Esophagus mucosa (tissue), 1 donor: Measurements from ENCODE around the gene SLC13A4. TPM values are rescaled to one million over a fixed set of nuclear protein-coding genes. Genes with fewer than 3 reads are reported as not detected.
"Not testable (repeated sequence)": the region's sequence is repeated elsewhere in the genome, so short reads cannot be mapped to it uniquely, and the experiment has no call there.

Experiments used
- ATAC-seq: fragments of 200-7000 bp; cut with Tn5 transposase; one replicate; pipeline ENCODE4 v1.9.1; 2020
- total RNA-seq: library from RNA; stranded (reverse); gene quantifications from one replicate; pipeline ENCODE4 v1.2.4, GENCODE V29; 2023
- donor health status: DM: yes; HTN: yes; CAD: no.

The SLC13A4 gene
- total RNA-seq: 3.0 TPM

GRCh38 chr7:135728136-135728669 is at the start of gene SLC13A4:
Gene SLC13A4 (minus strand): TSS chr7:135728186. CDS start chr7:135727496, 690 bp downstream.
- ATAC-seq: no peak

GRCh38 chr7:135775915-135776314 is 47.9 kb upstream of the SLC13A4 start:
- ATAC-seq: not testable (repeated sequence)

- no peak for ATAC-seq
Observed at GRCh38 chr7:135775230-135775629, 47.2 kb upstream of the SLC13A4 start.

- ATAC-seq: peak; percentile 98
Observed at GRCh38 chr7:135774284-135774683, 46.3 kb upstream of the SLC13A4 start.

GRCh38 chr7:135773464-135773863 is 45.5 kb upstream of the SLC13A4 start:
- ATAC-seq: no peak

- no peak for ATAC-seq
Observed at GRCh38 chr7:135772639-135773222, 44.7 kb upstream of the SLC13A4 start.

GRCh38 chr7:135771961-135772638 is 44.1 kb upstream of the SLC13A4 start:
- no peak for ATAC-seq

GRCh38 chr7:135771051-135771450 is 43.1 kb upstream of the SLC13A4 start:
- ATAC-seq: no peak

GRCh38 chr7:135770139-135770710 is 42.2 kb upstream of the SLC13A4 start:
- ATAC-seq: no peak

GRCh38 chr7:135769005-135769802 is 41.2 kb upstream of the SLC13A4 start:
- ATAC-seq: no peak

GRCh38 chr7:135768467-135768866 is 40.5 kb upstream of the SLC13A4 start:
- no peak for ATAC-seq

GRCh38 chr7:135768064-135768463 is 40.1 kb upstream of the SLC13A4 start:
- no peak for ATAC-seq

GRCh38 chr7:135763261-135763660 is 35.3 kb upstream of the SLC13A4 start:
- no peak for ATAC-seq

- peak; percentile 72 for ATAC-seq
Observed at GRCh38 chr7:135761751-135762488, 33.9 kb upstream of the SLC13A4 start.

- peak; percentile 16 for ATAC-seq
Observed at GRCh38 chr7:135759532-135759931, 31.5 kb upstream of the SLC13A4 start.

GRCh38 chr7:135758531-135758932 is 30.5 kb upstream of the SLC13A4 start:
- peak; percentile 70 for ATAC-seq

- no peak for ATAC-seq
Observed at GRCh38 chr7:135757719-135758411, 29.9 kb upstream of the SLC13A4 start.

GRCh38 chr7:135756191-135756590 is 28.2 kb upstream of the SLC13A4 start:
- ATAC-seq: no peak

GRCh38 chr7:135755351-135755753 is 27.4 kb upstream of the SLC13A4 start:
- no peak for ATAC-seq

- no peak for ATAC-seq
Observed at GRCh38 chr7:135753616-135754413, 25.8 kb upstream of the SLC13A4 start.

GRCh38 chr7:135748770-135749169 is 20.8 kb upstream of the SLC13A4 start, which contains the start of gene FAM180A:
Gene FAM180A (minus strand): TSS chr7:135748813. CDS start chr7:135748580, 233 bp downstream.
- peak; percentile 30 for ATAC-seq
